ENCODE data around the gene IRGM. TPM values are rescaled to one million over a fixed set of nuclear protein-coding genes. Genes with fewer than 3 reads are reported as not detected.
"Not testable (repeated sequence)": the region's sequence is repeated elsewhere in the genome, so short reads cannot be mapped to it uniquely, and the experiment has no call there.

The IRGM gene, protein sequence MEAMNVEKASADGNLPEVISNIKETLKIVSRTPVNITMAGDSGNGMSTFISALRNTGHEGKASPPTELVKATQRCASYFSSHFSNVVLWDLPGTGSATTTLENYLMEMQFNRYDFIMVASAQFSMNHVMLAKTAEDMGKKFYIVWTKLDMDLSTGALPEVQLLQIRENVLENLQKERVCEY
- total RNA-seq: 0.39 TPM

DNA sequence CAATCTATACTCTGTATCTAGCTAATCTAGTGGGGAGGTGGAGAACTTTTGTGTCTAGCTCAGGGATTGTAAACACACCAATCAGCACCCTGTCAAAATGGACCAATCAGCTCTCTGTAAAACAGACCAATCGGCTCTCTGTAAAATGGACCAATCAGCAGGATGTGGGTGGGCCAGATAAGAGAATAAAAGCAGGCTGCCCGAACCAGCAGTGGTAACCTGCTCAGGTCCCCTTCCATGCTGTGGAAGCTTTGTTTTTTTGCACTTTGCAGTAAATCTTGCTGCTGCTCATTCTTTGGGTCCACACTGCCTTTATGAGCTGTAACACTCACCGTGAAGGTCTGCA lies at the start of gene IRGM:
Gene IRGM (plus strand): TSS at position 214 of the 346 bp plus-strand sequence. CDS start 1,603 bp downstream, outside the sequence.
- not testable (repeated sequence) for DNase-seq

DNA sequence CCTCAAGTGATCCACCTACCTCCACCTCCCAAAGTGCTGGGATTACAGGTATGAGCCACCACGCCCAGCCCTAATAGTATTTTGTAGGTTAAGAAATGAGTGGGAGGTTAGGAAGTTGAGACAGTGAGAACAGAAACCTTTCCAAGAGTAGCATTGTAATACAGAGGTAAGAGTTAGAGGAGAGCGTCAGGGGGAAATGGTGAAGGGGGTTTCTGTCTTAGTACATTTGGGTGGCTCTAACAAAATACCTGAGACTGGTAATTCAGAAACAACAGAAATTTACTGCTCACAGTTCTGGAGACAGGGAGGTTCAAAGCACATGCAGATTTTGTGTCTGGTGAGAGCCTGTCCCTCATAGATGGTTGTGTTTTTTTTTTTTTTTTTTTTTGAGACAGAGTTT lies 48.9 kb upstream of the IRGM start:
- DNase-seq: no peak

DNA sequence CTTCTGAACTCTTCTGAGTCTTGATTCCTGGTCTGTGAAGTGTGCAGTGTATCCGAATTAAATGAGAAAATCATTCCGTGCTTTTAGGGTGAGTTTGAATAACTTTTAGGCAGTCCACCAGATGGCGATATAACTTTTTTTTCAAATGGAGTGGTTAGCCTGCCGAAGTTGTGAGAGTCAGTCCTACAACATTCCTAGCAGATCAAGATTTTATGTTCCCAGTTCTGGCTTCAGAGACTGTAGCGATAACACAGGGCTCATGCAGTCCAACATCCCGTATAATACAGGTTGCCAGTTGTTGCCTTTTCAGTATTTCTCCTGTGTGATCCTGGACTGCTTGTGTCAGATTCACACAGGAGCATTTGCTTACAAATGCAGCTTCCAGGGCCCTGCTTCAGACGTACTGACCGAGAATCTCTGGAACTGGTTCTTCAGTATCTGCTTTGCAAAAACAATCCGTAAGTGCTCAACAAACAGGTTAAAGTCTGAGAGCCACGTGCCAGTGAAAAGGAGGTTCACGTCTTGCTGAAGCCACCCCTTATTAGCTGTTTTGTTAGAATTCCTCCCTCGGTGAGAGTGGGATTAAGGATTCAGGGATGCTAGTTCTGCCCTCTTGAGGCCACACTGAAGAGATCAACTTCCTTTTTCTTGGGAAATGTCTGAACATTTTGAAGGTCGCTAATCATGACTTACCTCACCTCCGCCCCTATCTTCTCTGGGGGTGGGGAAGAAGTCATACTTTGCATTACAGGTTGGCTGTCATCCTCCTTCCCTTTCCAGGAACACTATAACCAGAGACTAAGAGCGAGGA lies 45.0 kb upstream of the IRGM start:
- DNase-seq: peak; percentile 63

DNA sequence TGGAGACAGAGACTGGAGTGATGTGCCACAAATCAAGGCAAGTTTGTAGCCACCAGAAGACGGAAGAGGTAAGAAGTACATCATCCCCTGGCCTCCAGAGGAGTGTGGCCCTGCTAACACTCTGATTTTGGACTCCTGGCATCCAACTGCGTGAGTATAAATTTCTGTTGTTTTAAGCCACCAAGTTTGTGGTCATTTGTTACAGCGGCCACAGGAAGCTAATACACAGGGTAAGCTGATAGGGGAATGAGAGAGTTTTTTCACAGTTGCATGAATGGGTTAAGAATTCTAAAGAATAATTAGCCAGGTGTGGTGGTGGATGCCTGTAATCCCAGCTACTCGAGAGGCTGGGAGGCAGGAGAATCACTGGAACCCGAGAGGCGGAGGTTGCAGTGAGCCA lies 41.9 kb upstream of the IRGM start:
- no peak for DNase-seq

DNA sequence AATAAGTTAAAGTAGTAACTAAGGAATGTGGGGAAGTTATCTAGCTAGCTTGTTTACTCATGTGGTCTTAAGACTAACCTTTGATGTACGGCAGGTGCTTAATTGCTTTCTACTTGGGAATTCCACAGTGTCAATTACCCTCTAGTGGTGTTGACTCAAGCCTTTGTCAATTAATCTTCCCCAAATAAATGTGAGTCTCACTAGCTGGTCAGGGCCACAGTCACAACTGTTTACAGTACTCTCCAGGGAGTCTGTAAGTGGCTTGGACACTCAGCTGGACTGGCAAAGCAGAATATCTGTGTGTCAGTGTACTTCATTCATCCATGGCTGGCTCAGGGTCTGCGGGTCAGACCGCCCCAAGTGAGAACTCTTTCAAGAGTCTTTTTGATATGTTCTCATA lies 37.0 kb upstream of the IRGM start:
- DNase-seq: no peak

DNA sequence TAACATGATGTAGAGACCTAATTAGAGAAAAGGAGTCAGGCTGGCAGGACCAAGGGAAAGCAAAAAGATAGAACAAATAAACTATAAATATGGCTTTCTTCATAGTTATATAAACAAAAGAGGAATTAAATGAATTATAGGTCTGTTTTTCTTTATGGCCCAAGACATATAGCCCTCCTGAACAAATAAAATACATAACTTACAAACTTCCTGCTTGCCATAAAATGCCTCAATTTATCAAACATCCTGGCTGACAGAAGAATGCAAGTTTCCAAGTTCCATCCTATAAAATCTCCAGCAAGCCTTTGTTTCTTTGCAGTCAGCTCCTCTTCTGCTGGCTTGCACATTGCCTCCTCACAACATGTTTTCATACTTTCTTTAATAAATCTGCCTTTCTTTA lies 31.3 kb upstream of the IRGM start:
- DNase-seq: no peak

DNA sequence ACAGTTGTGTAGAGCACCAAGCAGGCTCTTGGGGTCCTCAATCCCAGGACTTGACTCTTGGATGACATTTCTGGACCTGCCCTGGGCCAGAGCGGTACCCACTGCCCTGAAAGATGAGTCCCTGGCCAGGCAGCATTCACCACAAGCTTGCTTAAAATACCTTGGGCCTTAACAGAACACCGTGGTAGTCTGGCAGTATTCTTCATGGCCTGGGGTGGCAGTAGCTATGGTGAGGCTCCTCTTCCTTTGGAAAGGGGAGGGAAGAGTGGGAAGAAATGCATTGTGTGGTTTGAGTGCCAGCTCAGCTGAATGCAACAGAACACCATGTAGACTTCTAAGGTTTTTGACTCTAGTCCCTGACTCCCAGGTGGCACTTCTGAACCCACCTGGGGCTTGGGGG lies 29.4 kb upstream of the IRGM start:
- no peak for DNase-seq

DNA sequence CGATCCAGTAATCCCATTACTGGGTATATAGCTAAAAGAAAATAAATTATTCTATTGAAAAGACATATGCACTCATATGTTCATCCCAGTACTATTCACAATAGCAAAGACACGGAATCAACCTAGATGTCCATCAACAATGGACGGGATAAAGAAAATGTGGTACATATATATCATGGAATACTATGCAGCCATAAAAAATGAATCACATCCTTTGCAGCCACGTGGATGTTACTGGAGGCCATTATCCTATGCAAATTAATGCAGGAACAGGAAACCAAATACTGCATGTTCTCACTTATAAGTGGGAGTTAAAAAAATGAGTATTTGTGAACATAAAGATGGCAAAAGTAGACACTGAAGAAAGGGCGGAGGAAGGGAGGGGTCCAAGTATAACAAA lies 16.6 kb upstream of the IRGM start:
- no peak for DNase-seq

DNA sequence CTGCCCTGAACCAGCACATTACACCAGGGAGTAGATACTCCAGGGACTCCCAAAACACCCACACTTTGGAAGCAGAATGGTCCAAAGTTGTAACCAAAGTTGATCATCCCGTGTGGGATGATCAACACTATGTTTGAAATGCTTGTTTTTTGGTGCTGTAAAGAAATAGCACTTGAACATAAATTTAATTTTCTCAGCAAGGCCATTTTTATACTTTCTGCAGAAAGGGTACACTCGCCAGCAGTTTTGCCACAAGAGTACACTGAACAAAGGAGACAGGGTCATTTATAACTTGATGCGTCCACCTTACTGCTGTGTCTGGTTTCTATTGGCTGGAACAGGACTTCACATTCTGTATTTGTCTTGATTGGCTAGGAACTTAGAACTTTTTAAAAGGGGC lies 14.5 kb upstream of the IRGM start:
- not testable (repeated sequence) for DNase-seq

DNA sequence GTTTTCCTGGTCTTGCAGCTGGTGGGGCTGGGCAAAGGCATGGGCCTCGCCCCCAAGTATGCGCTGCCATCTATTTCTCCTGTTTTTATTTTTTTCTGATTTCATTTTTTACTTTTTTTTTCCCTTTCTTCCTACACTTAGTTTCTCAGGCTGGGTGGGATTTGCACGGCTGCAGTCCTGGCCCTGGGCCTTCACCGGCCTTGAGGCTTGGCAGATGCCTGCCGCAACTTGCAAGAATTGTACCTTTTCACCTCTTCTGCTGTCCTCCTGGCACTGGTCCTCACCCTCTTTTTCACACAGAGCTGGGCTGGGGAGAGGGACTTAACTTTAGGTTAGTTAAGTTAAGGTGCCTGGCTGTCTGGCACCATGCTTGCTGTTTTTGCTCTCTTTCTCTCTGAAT lies 10.3 kb upstream of the IRGM start:
- DNase-seq: no peak

DNA sequence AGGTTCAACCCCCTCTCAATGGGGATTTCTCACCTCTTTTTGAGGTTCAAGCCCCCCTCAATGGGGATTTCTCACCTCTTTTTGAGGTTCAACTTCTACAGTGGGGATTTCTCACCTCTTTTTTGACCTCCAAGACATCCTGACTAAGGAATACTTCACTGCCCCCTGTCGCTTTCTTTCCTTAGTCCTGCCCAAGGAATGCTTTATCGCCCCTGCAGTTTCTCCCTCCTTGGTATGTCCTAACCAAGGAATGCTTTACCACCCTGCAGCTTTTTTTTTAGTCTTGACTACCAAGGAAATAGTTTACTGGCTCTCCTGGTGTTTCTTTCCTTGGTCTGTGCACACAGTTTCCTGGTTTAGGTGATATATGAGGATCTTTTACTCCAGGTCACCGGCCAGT lies 9.6 kb upstream of the IRGM start:
- no peak for DNase-seq

DNA sequence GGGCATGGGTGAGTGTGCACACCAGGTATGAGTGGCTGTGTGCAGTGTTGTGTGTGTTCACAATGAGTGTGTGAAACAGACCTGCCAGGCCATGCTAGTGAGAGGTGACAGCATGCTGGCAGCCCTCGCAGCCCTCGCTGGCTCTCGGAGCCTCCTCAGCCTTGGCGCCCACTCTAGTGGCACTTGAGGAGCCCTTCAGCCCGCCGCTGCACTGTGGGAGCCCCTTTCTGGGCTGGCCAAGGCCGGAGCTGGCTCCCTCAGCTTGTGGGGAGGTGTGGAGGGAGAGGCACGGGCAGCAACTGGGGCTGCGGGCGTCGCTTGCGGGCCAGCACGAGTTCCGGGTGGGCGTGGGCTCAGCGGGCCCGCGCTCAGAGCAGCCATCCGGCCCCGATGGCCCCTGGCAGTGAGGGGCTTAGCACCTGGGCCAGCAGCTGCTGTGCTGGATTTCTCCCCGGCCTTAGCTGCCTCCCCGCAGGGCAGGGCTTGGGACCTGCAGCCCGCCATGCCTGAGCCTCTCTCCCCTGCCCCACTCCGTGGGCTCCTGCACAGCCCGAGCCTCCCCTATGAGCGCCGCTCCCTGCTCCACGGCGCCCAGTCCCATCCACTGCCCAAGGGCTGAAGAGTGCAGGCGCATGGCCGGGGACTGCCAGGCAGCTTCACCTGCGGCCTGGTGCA lies 999 bp upstream of the IRGM start:
- not testable (repeated sequence) for DNase-seq

DNA sequence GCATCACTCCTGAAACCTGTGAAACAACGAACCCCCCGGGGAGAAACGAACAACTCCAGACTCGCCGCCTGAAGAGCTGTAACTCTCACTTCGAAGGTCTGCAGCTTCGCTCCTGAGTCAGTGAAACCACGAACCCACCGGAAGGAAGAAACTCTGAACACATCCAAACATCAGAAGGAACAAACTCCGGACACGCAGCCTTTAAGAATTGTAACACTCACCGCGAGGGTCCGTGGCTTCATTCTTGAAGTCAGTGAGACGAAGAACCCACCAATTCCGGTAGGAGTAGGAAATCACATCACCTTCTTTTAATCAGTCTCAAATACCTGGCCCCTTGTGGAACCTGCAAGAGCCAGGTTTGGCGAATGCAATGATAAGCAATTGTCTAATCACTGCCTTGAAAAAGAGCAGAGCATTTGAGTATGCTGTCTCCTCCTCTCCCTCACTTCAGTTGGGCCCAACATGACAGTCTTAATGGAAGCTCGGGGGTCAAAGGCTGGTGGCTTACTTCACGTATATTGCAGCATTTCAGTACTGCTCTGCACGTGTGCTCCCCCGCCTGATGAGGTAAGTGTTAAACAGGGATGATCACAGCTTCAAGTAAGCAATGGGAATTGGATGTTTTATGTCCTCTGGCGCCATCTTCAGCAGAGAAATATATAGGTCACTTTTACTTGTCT lies 473 bp downstream of the IRGM start:
- peak; percentile 83 for DNase-seq

DNA sequence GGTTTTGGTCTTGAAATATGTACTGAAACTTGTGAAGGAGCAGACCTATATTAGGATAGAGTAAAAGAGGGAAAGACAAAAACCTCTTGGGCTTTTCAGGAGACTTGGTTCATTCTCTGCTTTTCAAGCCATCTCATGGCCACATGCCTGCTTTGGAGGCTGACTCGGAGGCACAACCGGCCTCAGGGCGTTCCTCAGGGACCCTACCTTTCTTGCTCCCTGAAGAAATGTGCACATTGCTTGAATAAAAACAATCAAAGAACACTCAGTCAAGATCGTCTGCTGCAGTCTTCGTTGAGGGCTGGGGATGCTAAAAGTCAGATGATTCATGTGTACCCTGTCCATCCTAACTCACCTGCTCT lies 994 bp downstream of the IRGM start:
- no peak for DNase-seq

DNA sequence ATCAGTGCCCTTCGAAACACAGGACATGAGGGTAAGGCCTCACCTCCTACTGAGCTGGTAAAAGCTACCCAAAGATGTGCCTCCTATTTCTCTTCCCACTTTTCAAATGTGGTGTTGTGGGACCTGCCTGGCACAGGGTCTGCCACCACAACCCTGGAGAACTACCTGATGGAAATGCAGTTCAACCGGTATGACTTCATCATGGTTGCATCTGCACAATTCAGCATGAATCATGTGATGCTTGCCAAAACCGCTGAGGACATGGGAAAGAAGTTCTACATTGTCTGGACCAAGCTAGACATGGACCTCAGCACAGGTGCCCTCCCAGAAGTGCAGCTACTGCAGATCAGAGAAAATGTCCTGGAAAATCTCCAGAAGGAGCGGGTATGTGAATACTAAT lies 1.9 kb downstream of the IRGM start:
- no peak for DNase-seq

DNA sequence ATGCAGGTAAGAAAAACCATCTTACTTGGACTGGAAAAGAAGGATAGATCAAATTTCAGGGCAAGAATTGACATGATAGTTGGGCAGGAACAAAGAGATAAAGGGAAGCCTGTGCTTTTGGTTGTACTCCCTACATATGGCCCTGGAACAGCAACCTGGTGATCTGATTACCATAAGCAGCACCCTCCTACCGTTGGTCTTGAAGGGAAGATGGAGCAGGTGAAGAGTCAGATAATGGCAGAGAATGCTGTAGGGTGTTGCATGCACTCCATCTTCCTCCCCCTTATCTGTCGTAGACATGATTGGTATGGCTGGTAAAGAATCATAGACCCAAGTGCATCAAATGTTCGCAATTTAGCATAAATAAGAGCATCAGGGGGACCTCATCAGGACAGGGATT lies 4.7 kb downstream of the IRGM start:
- no peak for DNase-seq

DNA sequence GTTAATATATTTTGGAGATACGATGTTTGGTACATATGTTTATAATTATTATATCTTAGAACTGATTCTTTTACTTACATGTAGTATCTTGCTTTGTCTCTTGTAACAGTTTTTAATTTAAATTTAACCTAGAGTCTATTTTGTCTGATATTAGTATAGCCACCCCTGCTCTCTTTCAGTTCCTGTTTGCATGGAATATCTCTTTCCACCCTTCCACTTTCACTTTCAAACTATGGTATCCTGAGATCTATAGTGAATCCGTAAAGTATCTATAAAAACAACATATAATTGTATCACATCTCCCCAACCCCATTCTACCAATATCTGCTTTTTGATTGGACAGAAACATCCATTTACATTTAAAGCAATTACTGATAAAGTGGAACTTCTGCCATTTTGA lies 7.2 kb downstream of the IRGM start:
- no peak for DNase-seq

DNA sequence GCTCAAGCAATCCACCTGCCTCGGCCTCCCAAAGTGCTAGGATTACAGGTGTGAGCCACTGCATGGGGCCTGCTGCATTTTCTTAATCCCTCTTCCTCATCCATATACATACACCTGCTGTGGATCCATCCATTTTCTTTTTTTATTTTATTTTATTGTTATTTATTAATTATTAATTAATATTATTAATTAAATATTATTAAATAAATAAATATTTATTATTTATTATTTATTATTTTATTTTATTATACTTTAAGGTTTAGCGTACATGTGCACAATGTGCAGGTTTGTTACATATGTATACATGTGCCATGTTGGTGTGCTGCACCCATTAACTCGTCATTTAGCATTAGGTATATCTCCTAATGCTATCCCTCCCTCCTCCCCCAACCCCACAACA lies 10.4 kb downstream of the IRGM start:
- not testable (repeated sequence) for DNase-seq

DNA sequence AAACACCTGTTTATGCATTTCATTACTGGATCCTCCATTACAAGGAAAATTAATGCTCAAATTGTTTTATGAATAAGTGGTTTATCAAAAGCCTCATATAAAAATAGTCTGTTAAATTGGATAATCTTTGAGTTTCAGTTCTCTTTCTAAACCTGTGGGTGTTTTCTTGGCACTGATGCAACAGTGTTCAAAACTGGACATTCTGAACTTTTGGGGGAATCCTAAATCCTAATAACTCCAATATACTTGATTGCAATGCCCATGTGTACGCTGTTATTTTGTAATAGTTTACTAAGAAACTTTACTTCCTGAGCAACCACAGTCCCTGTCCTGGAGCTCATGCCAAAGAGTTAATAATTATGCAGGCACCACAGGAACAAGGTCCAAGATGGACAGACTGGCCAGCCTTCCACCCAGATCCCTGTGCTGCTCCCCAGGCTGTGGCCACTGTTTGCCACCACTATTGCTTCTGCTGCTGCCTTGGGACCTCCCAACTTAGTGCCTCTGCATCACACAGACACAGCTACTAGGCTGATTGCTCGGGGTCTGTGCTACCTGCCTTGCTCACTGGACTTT lies 14.0 kb downstream of the IRGM start:
- no peak for DNase-seq

DNA sequence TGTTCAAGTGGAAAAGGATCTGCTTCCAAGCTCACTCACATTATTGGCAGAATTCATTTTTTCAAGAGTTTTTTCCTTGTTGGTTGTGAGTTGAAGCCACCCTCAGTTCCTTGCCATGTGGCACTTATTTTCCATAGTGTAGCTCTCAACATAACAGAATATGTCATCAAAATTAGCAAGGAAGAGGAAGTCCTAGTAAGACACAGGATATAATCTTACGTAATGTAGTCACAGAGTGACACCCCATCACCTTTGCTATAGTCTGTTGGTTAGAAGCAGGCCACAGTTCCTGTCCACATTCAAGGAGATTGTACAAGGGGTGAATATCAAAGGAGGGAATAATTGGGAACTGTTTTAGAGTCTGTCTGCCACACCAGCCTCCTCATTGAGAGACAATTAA lies 15.7 kb downstream of the IRGM start:
- no peak for DNase-seq

DNA sequence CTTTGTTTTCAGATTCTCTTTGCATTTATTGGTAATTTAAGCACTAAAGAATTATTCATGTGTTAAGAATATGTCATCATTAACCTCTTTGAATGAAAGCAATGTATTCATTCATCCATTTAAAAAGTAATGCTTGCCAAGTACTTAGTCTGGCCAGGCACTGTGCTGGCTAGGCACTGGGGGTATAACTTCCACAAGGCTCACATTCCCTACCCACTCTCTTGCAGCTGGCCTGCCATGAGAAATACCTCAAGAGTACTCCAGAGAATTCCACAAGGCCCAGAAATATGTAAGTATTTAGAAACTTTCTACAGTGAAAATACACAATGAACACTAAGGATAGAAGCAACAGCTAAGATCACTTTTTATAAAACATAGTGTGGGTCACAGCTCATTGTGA lies 33.0 kb downstream of the IRGM start:
- DNase-seq: no peak
